Measurements from ENCODE around the gene CABCOCO1.

CABCOCO1 gene

GRCh38 chr10:61628875-61629513, 33.7 kb upstream of the CABCOCO1 start:
- DNase-seq (ENCODE audit: extremely low spot score), result no peak
- POLR2A ChIA-PET, result no interaction called here
- CTCF ChIA-PET, result no interaction called here
- TF ChIP-seq, protein P1, sequence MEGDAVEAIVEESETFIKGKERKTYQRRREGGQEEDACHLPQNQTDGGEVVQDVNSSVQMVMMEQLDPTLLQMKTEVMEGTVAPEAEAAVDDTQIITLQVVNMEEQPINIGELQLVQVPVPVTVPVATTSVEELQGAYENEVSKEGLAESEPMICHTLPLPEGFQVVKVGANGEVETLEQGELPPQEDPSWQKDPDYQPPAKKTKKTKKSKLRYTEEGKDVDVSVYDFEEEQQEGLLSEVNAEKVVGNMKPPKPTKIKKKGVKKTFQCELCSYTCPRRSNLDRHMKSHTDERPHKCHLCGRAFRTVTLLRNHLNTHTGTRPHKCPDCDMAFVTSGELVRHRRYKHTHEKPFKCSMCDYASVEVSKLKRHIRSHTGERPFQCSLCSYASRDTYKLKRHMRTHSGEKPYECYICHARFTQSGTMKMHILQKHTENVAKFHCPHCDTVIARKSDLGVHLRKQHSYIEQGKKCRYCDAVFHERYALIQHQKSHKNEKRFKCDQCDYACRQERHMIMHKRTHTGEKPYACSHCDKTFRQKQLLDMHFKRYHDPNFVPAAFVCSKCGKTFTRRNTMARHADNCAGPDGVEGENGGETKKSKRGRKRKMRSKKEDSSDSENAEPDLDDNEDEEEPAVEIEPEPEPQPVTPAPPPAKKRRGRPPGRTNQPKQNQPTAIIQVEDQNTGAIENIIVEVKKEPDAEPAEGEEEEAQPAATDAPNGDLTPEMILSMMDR (IDR thresholded peaks at IDR 0.05; ENCODE audit: control extremely low read depth, extremely low read depth, low read depth, missing control alignments), result no peak

GRCh38 chr10:61629576-61629975, 33.2 kb upstream of the CABCOCO1 start:
- POLR2A ChIA-PET, result no interaction called here
- no peak for DNase-seq (ENCODE audit: extremely low spot score)
- TF ChIP-seq, protein P1 (IDR thresholded peaks at IDR 0.05; ENCODE audit: control extremely low read depth, extremely low read depth, low read depth, missing control alignments), result no peak
- CTCF ChIA-PET, result no interaction called here

DNA sequence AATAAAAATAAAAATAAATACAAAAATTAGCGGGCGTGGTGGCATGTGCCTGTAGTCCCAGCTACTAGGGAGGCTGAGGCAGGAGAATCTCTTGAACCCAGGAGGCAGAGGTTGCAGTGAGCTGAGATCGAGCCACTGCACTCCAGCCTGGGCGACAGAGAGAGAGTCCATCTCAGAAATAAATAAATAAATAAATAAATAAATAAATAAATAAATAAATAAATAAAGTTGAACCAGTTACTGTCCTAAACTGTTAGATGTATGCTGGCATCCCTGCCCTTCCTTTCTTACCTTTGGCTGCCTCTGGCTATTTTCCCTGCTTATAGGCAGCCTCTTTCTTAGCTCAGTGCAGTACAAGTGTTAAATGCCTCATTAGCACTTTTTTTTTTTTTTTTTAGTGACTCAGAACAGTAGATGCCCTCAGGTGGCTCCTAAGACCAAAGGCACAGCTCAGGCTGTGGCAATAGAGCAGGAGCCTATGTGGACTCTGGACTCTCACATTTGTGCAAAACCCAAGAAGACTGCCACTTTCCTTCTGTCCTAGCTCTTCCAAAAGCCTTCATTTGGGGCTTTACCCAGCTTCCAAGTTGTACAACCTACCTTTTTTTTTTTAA, 30.6 kb upstream of the CABCOCO1 start:
- ChIA-PET POLR2A (no interaction called here), CTCF (interaction anchor here (0.8 to 1.4 kb wide), 4 partner anchors 10 to 19 kb away, joined by 3 read pairs; no protein-coding TSS in a partner anchor)
- TF ChIP-seq, protein P1 (IDR thresholded peaks at IDR 0.05; ENCODE audit: control extremely low read depth, extremely low read depth, low read depth, missing control alignments), result no peak
- DNase-seq (ENCODE audit: extremely low spot score), result no peak

DNA sequence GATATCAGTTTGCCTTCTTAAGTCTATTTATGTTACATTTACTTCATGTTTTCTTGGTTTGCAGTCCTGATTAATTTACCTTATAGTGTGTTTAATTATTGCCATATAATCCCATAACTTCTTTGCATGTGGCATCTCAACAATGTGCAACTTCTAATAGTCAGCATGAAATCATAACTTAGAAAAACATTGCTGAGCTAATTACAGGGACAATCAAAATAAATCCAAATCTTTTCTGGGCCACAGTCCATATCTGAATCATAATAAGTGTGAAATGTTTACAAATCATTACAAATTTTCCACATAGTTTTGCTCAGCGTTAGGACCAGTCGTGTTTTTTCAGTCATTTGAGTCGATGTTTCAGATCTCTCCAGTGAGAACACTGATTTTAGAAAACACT, 29.1 kb upstream of the CABCOCO1 start:
- TF ChIP-seq, protein P1 (IDR thresholded peaks at IDR 0.05; ENCODE audit: control extremely low read depth, extremely low read depth, low read depth, missing control alignments), result no peak
- DNase-seq (ENCODE audit: extremely low spot score), result no peak
- CTCF ChIA-PET, result interaction anchor here (1.7 kb wide), 1 partner anchor 10 kb away, joined by 5 read pairs; no protein-coding TSS in a partner anchor

DNA sequence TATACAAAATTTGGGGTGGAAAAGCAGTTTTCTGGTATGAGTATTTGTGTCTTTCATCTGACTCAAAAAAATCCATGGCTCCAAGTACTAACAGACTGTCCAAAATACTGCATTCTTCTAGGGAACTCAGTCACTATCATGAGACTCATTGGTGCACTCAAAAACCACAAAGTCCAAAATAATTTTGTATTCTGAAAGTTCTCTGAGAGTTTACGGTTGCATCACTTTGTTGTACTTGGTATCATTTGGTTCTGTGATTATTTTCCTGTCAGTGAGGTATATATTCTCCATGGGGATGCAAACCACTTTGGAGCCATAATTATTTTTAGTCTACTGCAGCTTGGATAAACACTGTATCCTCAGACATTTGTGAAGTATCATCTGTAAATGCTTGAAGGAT, 28.0 kb upstream of the CABCOCO1 start:
- TF ChIP-seq, protein P1 (IDR thresholded peaks at IDR 0.05; ENCODE audit: control extremely low read depth, extremely low read depth, low read depth, missing control alignments), result no peak
- POLR2A ChIA-PET, result no interaction called here
- DNase-seq (ENCODE audit: extremely low spot score), result no peak
- CTCF ChIA-PET, result interaction anchor here (1.7 kb wide), 1 partner anchor 9 kb away, joined by 5 read pairs; no protein-coding TSS in a partner anchor

More for the DNA sequence above, 29.1 kb upstream of the CABCOCO1 start:
- POLR2A ChIA-PET, result no interaction called here

DNA sequence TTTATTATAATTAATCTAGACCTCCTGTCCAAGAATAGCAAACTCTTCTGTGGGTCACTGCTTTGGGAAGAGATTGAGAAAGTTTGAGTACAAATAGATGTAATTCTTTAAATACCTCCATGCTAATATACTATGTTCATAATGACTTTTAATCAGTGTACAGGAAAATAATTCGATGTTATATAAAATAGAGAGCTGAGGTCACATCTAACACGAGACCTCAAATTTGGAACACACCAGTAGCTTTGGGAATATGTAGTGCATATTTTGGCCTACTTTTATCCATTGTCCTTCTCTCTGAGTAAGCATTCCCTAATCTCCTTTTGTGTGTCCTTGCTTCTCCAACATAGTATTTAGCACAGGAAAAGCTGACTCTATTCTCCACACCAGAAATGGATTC, 27.3 kb upstream of the CABCOCO1 start:
- TF ChIP-seq, protein P1 (IDR thresholded peaks at IDR 0.05; ENCODE audit: control extremely low read depth, extremely low read depth, low read depth, missing control alignments), result no peak
- ChIA-PET CTCF (interaction anchor here (1.0 to 1.7 kb wide), 3 partner anchors 8 to 22 kb away, joined by 4 to 5 read pairs (median 5); no protein-coding TSS in a partner anchor), POLR2A (no interaction called here)
- no peak for DNase-seq (ENCODE audit: extremely low spot score)

All from GM10248 (cell line).